MCF 10A (cell line): ENCODE measurements around the gene MKNK2. TPM values are rescaled to one million over a fixed set of nuclear protein-coding genes. Genes with fewer than 3 reads are reported as not detected.

ENCODE experiments used
- BruUV-seq: library from RNA; stranded (reverse); fragments of 400-500 nt; replicated peaks from 2 replicates; lab custom pipeline; 2021; lab: Mats Ljungman, UMichigan
- CTCF ChIA-PET: fragments of 300-600 bp; sonication (Branson Sonifier 250); formaldehyde crosslinking; extraction: SDS; loops from one replicate; lab custom pipeline; 2021; ENCODE audit warnings: antibody characterized with exemption, inconsistent platforms; lab: Yijun Ruan, JAX
- POLR2A ChIA-PET: fragments of 300-600, 350-650 bp; sonication (Branson Sonifier 250); formaldehyde crosslinking; extraction: SDS; loops from one replicate; lab custom pipeline; 2020; ENCODE audit warnings: antibody characterized with exemption, inconsistent platforms; lab: Yijun Ruan, JAX
- DNase-seq: peaks from one replicate; pipeline ENCODE4 v3.0.0-alpha.2; 2018; ENCODE audit not compliant: unreplicated experiment
- H3K27ac Mint-ChIP-seq: one replicate; pipeline ENCODE4 v1.8.0; 2022; ENCODE audit warnings: mild to moderate bottlenecking, low read depth, mixed read lengths; ENCODE audit not compliant: unreplicated experiment
- H3K27me3 Mint-ChIP-seq: one replicate; pipeline ENCODE4 v1.8.0; 2022; ENCODE audit warnings: mixed read lengths; ENCODE audit not compliant: insufficient read depth, unreplicated experiment
- H3K36me3 Mint-ChIP-seq: one replicate; pipeline ENCODE4 v1.8.0; 2022; ENCODE audit warnings: mild to moderate bottlenecking, moderate library complexity, mixed read lengths; ENCODE audit not compliant: insufficient read depth, unreplicated experiment
- H3K4me1 Mint-ChIP-seq: one replicate; pipeline ENCODE4 v1.8.0; 2022; ENCODE audit warnings: mixed read lengths; ENCODE audit not compliant: insufficient read depth, unreplicated experiment
- H3K4me3 Mint-ChIP-seq: one replicate; pipeline ENCODE4 v1.8.0; 2022; ENCODE audit warnings: mild to moderate bottlenecking, moderate library complexity, mixed read lengths; ENCODE audit not compliant: unreplicated experiment
- H3K9me3 Mint-ChIP-seq: one replicate; pipeline ENCODE4 v1.8.0; 2022; ENCODE audit warnings: mixed read lengths; ENCODE audit not compliant: unreplicated experiment
- CTCF ChIP-seq: fragments of 200-600 bp; IDR thresholded peaks from one replicate; pipeline ENCODE4 v1.8.0; 2022; ENCODE audit warnings: antibody characterized with exemption, mild to moderate bottlenecking; ENCODE audit not compliant: unreplicated experiment
- intact Hi-C: fragments of 100-400 bp; cut with micrococcal nuclease; formaldehyde crosslinking; loops from 2 replicates; pipeline ENCODE4 v1.14.1; 2022
- total RNA-seq: library from RNA; stranded (reverse); gene quantifications from 2 replicates; pipeline ENCODE4 v1.2.3, GENCODE V29; 2022

MKNK2 gene
- total RNA-seq, 1 experiment from 2014 or later: 146 TPM

- H3K9me3 Mint-ChIP-seq: no peaks in the 10 kb centered on the region
- DNase-seq: no peak
- no peak for TF ChIP-seq CTCF
- POLR2A ChIA-PET: interaction anchor here (0.5 to 4.4 kb wide), 7 partner anchors 8 to 72 kb away, joined by 3 to 87 read pairs (median 4); partner anchors contain the start of gene MKNK2
- peaks cover 8% of the 10 kb centered on the region for H3K4me1 Mint-ChIP-seq
- peak overlapping the region; percentile 60 for H3K4me3 Mint-ChIP-seq
- peak overlapping the region; percentile 35 for H3K27ac Mint-ChIP-seq
- no TSS peak for BruUV-seq
- intact Hi-C loops: no loop called here
- H3K36me3 Mint-ChIP-seq: peaks cover 54% of the 10 kb centered on the region
- no peaks in the 10 kb centered on the region for H3K27me3 Mint-ChIP-seq
- CTCF ChIA-PET: interaction anchor here (1.2 kb wide), 1 partner anchor 8 kb away, joined by 4 read pairs; no protein-coding TSS in a partner anchor
Measured at GRCh38 chr19:2040647-2041432, 10.2 kb downstream of the MKNK2 start.

- peaks cover 51% of the 10 kb centered on the region for H3K36me3 Mint-ChIP-seq
- intact Hi-C loops: no loop called here
- POLR2A ChIA-PET: interaction anchor here (0.5 to 4.4 kb wide), 4 partner anchors 7 to 73 kb away, joined by 3 to 87 read pairs (median 4); no protein-coding TSS in a partner anchor
- H3K4me3 Mint-ChIP-seq: no peak overlapping the region
- H3K27ac Mint-ChIP-seq: peak overlapping the region; percentile 29
- DNase-seq: no peak
- no peak for TF ChIP-seq CTCF
- H3K4me1 Mint-ChIP-seq: peaks cover 10% of the 10 kb centered on the region
- H3K9me3 Mint-ChIP-seq: no peaks in the 10 kb centered on the region
- H3K27me3 Mint-ChIP-seq: no peaks in the 10 kb centered on the region
- no TSS peak for BruUV-seq
- CTCF ChIA-PET: interaction anchor here (0.5 kb wide), 1 partner anchor 112 kb away, joined by 3 read pairs; no protein-coding TSS in a partner anchor
Measured at GRCh38 chr19:2039959-2040646, 10.9 kb downstream of the MKNK2 start.

- BruUV-seq: no TSS peak
Measured at GRCh38 chr19:2039089-2039958, 11.7 kb downstream of the MKNK2 start.

More at GRCh38 chr19:2039089-2039958, 11.7 kb downstream of the MKNK2 start:
- ChIA-PET POLR2A (interaction anchor here (0.5 to 1.6 kb wide), 4 partner anchors 10 to 19 kb away, joined by 3 to 4 read pairs (median 3); no protein-coding TSS in a partner anchor), CTCF (interaction anchor here (0.5 to 0.9 kb wide), 2 partner anchors 21 to 111 kb away, joined by 3 read pairs; no protein-coding TSS in a partner anchor)
- H3K4me1 Mint-ChIP-seq: peaks cover 14% of the 10 kb centered on the region
- no peak for TF ChIP-seq CTCF
- no peaks in the 10 kb centered on the region for H3K9me3 Mint-ChIP-seq
- intact Hi-C loops: no loop called here
- H3K27me3 Mint-ChIP-seq: no peaks in the 10 kb centered on the region
- H3K36me3 Mint-ChIP-seq: peaks cover 46% of the 10 kb centered on the region
- H3K4me3 Mint-ChIP-seq: no peak overlapping the region
- DNase-seq: no peak
- peak overlapping the region; percentile 29 for H3K27ac Mint-ChIP-seq
